Fibroblast of skin of right quadriceps (primary cell): ENCODE measurements around the gene CHSY1.

Experiments
- DNase-seq: peaks from one replicate; pipeline ENCODE4 v3.0.0-alpha.2; 2013

The CHSY1 gene

DNA sequence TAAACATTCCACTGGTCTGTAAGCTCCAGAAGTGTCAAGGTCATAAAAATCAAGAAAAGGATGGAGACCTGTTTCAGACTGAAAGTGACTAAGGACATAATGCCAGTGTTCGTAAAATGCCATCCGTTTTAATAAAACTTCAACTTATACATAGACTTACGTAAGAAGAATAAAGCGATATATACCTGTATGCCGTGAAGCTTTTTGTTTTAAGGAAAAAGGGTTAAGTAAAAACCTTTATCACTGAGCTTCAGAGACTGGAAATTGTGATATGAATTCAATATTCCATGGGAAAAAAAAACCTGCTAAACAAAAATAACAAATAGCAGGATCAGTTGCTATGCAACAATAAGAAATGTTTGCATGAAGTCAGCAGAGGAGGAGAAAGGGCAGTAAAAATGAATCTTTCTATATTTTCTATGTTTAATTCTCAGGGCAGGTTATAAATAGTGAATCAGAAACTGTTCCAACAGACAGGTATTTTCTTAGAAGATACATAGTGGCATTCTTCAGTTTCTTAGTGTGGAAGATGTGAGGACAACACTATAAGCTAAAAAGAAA, 42.5 kb downstream of the CHSY1 start:
- DNase-seq = no peak

DNA sequence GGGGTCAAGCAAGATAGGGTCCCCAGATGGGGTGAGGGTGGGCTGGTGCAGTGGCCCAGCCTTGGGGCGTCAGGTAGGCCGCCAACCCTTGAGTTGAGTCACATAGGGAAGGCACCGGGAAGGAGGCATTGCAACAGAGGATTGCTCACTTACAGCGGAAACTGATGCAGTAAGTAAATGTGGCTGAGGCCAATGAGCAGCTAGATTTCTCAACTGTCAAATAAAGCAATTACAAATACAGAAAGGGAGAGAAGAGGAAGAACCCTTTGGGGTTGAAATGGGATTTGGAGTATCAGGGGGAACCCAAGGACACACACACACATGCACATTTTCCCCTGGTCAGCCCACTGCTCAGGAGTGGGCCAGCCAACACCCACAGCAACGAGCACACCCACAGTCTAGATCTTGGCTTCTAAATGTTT, 44.0 kb downstream of the CHSY1 start:
- peak; percentile 35 for DNase-seq

DNA sequence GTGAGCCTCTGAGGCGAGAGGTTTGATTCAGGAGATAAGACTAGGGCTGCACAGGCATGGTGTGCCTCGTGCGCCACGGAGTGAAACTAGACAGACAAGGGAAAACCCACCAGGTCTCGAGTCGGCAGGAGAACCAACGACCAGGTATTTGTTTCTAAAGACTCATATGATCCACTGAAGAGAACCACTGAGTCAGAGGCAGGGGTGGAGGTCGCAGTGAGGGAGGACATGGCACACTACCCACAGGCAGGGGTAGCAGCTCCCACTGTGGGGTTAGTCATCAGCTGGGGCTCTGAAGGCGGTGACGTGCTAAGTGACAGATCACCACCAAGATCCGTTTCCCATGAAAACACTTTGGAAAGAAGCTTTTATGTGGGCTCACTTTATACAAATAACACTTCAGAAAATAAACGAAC, 45.7 kb downstream of the CHSY1 start:
- peak; percentile 58 for DNase-seq

DNA sequence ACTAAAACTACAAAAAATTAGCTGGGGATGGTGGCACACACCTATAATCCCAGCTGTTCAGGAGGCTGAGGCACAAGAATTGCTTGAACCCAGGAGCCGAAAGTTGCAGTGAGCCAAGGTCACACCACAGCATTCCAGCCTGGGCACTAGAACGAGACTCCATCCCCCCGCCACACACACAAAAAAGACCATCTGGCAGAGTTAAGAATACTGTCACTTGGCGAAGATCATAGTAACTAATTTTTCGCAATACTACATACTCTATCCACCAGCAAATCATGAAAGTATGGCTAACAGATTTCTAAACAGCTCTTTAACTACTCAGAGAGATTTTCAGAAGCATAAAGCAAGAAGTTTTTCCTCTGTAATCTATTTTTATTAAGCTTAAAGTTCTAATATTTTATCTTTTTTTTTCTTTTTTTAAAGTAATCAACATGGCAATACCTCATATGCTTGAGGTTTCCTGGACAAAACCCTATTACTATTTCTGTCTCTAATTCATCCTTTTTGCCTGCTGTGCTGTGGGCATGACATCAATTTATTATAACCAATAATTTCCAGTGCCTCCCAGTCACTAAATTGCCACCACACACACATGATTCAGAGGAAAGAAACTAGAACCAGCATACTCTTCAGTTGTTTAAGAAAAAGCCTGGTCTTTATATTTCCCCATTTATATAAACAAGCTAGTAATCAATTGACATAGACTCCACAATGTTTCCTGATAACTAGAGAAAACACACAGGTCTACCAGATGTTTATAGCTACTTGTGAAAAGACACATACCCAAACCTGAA, 46.9 kb downstream of the CHSY1 start:
- DNase-seq = peak; percentile 64

DNA sequence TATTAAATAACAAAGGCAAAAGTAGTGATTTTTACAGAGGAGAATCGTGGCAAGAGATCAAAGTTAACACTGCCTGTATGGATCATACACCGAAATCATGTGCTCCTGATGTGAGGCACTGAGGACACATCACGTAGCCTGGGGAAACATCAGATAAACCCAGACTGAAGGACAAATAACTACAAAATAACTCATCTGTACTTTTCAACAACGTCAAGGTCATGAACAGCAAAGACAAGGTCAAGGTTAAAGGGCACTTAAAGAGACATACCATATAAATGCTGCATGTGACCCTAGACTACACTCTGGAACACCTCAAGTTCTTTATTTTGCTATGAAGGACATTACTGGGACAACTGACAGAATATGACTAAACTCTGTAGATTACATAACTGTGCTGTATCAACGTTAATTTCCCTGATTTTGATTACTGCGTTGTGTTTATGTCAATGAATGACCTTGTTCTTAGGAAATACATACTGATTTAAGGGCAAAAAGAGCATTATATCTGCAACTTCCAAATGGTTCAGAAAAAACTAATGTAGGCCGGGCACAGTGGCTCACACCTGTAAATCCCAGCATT, 48.1 kb downstream of the CHSY1 start:
- DNase-seq = no peak

DNA sequence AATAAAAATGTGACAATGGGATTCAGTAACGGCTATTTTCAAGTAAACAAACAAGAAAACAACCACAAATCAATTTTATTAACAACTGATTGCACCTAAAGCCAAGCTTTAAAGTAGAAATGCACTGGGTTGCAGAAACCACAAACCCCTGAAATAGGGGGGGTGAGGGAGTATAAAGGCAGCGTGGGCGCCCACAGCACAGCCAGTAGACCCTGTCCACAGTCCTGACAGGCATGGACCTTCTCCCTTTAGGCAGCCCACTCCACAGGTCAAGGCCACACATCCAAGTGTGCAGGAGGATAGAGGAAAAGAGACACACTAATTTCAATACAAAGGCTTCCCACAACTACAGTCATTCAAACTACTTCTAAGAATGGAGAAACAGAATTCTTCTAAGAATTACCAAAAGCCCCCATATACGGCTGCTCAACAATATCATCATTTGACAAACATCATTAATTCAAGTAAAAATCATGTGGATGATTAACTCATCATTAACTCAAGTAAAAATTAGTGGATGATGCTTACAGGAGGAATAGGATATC, 48.7 kb downstream of the CHSY1 start:
- no peak for DNase-seq

DNA sequence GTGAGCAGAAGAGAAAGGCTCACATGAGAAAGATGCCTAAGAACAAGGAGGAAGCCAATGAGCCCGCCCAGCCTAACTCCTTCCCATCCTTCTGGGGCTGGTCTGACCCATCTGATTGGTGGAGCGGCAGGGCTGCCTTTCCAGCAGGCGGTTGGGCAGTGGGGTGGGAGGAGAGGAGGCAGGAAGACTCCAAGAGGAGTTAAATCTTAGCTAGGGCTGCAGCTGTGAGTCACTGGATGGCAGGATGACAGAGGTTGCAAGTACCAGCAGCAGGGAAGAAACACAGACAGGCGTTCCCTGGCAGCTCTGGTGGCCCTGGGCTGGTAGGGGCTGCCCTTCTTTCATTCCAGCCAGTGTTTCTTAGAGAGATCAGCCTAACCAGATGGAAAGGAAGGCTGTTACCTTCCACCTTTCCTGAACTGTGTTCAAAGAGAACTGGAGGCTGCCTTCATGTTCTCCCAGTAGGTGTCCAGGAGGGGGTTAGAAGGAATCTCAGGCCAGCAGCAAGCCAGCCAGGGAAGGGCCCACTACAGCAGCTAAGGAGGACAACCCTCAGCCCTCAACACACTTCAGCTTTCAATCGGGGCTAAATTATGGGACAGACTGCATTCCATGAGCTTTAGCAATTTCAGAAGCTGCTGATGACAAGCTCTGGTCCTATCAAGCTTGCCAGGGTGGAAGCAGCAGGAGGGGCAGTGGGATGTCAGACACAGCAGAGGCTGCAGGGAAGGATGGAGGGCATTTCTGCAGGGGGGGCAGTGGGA, 50.3 kb downstream of the CHSY1 start:
- DNase-seq = peak; percentile 98

DNA sequence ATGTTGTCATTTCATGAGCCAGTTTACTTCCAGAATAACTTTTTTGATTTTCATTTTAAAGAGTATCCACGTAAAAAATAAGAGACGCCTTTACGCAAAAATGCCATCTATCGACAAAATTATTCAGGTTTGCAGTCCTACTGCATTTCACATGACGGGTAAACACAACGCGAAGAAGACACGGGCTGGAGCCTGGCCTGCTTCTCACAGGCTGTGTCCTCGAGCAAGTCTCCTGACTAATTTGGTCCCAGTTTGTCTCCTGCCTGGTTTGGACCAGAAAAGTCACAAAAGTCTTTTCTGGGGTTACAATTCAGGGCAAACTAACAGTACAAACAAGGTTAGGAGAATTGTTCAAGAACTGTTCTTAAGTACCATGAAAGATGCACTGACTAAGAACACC, 51.7 kb downstream of the CHSY1 start:
- no peak for DNase-seq

DNA sequence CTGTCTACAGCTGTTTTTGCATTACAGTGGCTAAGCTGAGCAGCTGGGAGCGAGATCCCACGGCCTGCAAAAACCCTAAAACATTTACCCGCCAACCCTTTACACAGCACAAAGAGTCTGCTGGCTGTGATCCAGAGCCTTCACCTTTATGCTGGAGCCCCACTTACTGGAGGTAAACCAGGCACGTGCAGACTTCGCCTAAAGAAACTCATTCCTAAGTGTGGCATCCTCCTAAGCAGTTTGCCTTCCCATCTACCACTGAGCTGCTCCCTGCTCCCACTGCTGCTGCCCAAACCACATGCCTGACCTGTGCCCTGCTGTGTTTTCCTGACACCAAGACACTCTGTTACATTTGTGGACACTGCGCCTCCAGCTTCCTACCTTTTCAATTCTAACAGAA, 53.0 kb downstream of the CHSY1 start:
- no peak for DNase-seq

DNA sequence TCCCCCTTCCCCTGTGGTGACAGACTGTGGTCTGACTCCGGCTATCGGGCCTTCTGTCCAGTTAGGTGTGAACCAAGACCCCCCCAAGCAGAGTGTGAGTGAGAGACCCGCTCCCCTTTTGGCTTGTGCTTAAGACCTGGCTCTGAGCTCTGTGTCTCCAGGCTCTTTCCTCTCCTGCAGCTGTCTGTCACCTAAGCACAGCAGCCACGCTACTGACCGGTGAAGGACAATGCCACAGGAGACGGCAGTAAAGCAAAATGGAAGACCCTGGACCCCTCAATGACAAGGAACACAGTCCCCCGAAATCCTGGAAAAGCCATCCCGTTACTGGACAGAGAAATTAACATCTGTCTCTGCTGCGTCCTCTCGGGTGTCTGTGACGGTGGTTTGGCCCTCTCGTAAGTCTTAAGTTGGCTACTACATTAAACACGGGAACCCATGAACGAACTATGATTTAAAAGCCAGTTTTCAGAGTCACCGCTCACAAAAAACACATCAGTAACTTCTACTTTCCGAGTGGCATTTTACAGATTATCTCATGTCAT, 53.7 kb downstream of the CHSY1 start:
- DNase-seq = no peak

DNA sequence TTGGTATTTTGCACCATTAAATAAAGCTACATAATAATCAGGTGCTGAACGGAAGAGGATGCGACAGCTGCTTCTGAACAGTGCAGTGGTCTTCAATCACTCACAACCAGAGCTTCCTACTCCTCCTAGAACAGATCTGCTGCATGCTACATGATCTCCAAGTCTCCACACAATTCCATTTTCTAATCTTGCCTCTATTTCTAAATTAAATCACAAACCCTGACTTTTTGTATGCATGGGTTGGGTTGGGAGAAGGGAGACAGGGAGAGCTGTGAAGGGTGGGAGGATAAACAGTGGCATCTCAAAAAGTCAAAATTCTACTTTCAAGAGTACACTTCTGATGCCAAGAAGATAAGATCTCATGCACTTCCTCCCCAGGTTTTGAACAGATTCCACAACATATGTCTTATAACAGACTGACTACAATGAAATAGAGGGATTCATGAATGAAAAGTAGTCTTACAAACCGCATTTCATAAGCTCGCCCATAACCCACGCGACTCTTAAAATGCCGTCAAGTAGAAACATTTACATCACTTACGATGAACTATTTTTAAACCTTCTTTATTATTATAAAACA, 57.2 kb downstream of the CHSY1 start:
- no peak for DNase-seq

DNA sequence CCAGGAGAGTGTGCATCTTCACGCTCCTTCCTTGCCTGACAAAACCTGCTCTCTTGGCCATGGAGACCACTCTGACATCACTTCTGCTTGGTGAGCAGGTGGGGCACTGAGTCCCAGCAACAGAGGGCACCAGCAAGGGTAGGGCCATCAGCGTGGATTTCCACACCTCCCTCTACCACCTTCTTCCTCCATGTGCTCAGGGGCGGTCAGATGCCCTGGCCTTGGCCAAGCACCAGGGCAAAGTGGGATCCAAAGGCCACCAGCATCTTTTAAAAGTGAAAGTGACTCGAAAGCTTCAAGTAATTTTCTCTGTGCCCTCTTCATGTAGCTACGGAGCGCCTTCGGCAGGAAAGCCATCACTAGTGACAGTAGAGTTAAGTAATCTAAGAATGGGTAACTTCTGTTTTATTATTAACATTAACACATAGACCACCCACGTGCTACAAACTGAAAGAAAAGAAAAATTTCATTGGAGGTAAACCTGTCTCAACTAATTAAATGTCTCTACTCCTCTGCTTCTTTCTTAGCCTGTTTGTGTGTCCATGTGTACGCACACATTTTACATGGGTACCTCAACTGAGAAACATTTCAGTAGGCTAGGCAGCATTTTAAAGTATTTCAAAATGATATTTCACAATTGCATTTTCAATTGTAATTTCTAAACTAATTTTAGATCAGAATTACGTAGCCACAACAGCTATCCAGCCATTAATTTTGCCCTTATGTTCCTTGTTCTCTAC, 57.9 kb downstream of the CHSY1 start:
- DNase-seq = no peak

DNA sequence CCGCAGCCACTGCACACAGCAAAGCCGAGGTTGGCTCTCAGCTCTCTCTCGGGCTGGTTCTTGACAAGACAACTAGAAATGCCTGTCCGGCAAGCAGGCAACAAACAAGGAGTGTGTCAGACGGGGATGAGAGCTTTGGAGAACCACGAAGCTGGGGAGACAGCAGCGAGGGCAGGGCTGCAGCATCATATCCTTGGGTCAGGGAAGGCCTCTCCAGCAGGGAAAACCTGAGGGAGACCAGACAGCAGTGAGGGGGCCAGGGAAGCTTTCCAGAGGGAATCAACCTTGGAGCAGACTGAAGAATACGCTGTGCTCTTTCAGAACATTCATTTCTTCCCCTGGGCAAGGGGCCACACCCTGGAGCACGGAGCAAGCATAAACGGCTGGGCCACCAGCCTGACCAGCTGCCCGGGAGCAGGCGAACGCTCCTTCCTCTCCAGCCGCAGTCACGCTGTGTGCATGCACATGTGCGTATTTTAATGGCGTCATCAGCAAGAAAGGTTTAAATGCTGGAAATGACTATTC, 58.7 kb downstream of the CHSY1 start:
- DNase-seq = no peak

DNA sequence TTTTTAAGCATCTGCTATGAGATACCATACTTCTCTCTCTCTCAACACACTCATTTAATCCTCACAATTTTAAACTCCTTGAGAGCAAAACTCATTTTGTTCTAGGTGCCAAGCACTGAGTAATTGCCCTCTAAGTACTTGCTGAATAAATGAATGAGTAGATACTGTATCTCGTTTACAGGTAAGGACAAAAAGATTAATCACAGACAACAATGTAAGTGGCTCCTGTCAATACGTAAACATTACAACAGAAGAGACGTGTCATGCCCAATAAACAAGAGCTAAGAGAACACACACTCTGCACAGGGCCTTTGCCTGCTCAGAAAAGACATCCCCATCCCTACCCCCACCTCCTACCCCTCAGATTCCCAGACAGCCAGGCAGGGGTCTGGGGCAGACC, 59.8 kb downstream of the CHSY1 start:
- no peak for DNase-seq

DNA sequence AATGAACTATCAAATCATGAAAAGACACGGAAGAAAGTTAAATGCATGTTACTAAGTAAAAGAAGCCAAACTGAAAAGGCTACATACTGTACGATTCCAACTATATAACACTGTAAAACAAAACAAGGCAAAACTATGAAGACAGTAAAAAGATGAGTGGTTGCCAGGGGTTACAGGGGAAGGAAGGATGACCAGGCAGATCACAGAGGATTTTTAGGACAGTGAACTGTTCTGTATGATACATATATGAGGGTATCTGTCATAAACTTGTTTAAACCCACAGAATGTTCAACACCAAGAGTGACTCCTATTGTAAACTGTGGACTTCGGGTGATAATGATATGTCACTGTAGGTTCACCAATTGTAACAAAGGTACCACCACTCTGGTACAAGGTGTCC, 60.6 kb downstream of the CHSY1 start:
- no peak for DNase-seq

DNA sequence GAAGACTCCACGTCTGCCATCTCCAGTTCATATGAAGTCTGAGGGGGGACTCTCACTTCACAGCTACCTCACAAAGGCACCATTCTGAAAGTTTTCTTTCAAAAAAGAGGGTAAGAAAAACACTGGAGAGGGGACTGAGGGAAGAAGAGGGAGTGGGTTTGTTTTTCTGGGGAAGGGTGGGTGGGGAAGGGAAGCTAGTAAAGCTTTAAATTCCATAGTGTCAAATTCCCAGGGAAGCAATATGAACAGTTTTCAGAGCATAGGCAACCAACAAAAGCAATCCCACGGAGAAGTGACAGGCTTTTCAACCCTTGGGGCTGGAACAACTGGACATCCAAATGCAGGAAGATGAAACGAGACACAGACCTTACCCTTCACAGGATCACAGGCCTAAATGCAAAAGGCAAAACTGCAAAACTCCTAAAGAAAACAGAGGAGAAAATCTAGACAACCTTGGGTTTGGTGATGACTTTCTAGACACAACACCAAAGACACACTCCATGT, 61.7 kb downstream of the CHSY1 start:
- no peak for DNase-seq

DNA sequence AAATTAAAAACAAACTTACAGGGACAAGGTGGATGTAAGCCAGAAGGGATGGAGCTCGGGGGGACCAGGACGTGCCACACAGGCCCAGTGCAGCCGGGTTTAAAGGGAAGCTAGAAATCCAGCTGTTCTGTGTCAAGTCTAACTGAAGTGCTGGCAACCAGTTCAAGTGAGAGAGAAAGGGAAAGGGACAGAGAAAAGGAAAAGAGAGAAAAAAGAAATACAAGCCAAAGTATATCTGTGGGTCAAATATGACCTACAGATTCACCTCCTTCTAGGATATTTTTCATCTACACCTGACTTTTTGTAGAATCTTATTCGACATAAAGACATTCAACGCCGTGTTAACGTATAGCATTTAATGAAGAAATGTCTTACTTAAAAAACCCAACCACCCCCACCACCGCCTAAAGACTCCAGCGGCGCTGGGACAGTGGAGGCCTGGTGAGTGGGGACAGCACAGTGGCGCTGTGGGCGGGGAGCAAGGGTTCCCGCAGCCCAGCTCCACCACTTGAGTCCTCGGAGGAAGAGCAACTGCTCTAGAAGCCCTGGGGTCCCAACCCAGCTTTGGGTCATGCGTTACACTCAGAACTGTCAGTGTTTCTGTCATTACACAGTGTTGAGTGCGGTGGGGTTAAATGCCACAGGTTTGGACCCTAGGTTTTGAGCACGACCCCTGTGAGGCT, 62.3 kb downstream of the CHSY1 start:
- no peak for DNase-seq

DNA sequence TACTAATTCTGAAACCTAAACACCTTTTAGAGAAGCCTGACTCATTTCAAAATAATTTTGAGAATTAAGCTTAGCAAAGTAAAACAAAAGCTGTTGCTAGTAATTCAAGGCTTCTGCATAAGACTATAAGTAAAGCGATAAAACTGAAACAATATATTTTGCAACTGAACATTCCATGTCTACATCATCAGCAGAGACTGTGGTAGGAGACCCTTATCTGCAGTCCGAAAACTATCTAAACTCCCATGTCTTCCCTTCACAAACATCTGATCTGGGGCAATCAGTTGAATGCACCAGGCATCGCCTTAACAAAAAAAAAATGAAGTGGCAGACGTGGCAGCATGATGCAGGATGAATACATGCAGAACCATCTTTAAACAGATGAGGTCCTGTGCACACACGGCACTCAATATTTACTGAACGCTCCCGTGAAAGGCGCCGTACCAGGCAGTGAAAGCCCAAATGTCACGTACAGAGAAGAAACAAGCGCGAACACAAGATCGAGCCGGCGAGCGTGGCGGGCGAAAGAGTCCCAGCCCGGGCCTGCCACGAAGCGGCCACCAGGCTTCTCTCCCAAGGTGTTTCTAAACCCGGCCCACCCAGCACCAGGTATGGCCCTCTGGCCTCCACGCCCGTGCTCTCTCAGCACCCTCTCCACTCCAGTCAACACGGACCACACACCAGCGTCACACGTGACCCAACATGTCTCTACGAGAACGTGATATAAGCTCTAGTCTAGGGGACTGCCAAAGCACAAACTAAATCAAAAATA, 63.0 kb downstream of the CHSY1 start:
- peak; percentile 84 for DNase-seq

DNA sequence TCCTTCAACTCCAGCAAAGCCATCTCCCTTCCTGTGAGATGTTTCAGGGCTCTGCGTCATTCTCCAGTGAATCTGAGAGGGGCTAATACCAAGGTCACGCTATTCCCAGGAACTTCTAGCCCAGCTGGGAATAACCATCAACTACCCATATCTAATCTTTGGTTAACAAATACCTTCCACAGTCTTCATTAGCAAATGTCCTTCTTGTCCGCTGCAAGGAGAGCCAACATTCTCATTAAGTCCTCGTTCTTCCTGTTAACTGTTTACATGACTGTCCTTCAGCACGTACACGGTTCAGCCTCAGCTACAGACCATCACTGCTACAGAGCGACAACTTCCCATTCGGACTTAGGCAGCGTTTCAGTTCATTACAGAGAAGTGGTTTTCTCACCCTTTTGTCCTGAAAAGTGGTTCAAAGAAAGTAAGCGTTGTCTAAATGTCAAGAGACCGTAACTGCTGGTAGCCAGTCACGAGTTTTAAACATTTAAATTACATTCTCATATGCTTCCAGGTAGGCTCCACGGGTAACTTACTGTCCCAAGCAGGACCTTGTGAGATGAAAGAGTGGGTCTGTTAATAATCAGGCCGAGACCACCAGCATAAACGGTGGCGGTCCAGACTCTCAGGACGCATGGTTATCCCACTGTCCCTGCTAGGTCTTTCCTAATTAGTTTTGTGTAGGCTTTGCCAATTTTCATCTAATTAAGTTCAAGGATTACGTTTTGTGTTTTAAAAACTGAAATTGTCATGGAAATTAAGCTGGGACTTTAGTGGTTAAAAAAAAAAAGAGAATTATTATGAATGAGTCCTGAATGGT, 63.8 kb downstream of the CHSY1 start:
- peak; percentile 73 for DNase-seq
